H9 (cell line): ENCODE data around the gene CCDC149. TPM values are rescaled to one million over a fixed set of nuclear protein-coding genes. Genes with fewer than 3 reads are reported as not detected.

Experiments used
- DNase-seq: peaks from one replicate; pipeline ENCODE4 v3.0.0-alpha.2; 2017
- H2AFZ ChIP-seq: one replicate; pipeline ENCODE4 v1.6.1; 2013; ENCODE audit warnings: mild to moderate bottlenecking, low read length, control low read depth, moderate library complexity
- H2AK5ac ChIP-seq: 2 replicates; pipeline ENCODE4 v1.6.1; 2013; ENCODE audit warnings: low read length, control low read depth, mixed read lengths; ENCODE audit not compliant: insufficient read length
- H2BK120ac ChIP-seq: one replicate; pipeline ENCODE4 v1.6.1; 2013; ENCODE audit warnings: low read depth, mild to moderate bottlenecking, low read length, control low read depth, inconsistent platforms; ENCODE audit not compliant: poor library complexity, severe bottlenecking
- H2BK12ac ChIP-seq: 2 replicates; pipeline ENCODE4 v1.6.1; 2013; ENCODE audit warnings: low read length, control low read depth, mixed read lengths, low read depth; ENCODE audit not compliant: insufficient read length
- H2BK15ac ChIP-seq: 2 replicates; pipeline ENCODE4 v1.6.1; 2013; ENCODE audit warnings: low read depth, low read length, control low read depth
- H2BK20ac ChIP-seq: one replicate; pipeline ENCODE4 v1.6.1; 2013; ENCODE audit warnings: low read depth, mild to moderate bottlenecking, low read length, control low read depth, inconsistent platforms; ENCODE audit not compliant: poor library complexity, severe bottlenecking
- H2BK5ac ChIP-seq: 2 replicates; pipeline ENCODE4 v1.6.1; 2013; ENCODE audit warnings: low read length, control low read depth, mixed read lengths; ENCODE audit not compliant: insufficient read length
- H3K14ac ChIP-seq: 2 replicates; pipeline ENCODE4 v1.6.1; 2013; ENCODE audit warnings: low read length, control low read depth; ENCODE audit not compliant: insufficient read depth
- H3K18ac ChIP-seq: 2 replicates; pipeline ENCODE4 v1.6.1; 2013; ENCODE audit warnings: low read depth, mild to moderate bottlenecking, mixed read lengths, low read length, control low read depth; ENCODE audit not compliant: insufficient read length
- H3K23ac ChIP-seq: 2 replicates; pipeline ENCODE4 v1.6.1; 2013; ENCODE audit warnings: low read length, control low read depth, mixed read lengths, low read depth; ENCODE audit not compliant: insufficient read length
- H3K23me2 ChIP-seq: 2 replicates; pipeline ENCODE4 v1.6.1; 2013; ENCODE audit warnings: low read depth, mild to moderate bottlenecking, mixed read lengths, low read length, control low read depth; ENCODE audit not compliant: insufficient read length, poor library complexity, severe bottlenecking
- H3K27ac ChIP-seq: 2 replicates; pipeline ENCODE4 v1.5.1; 2013; ENCODE audit warnings: low read length, control low read depth, mixed read lengths, low read depth; ENCODE audit not compliant: insufficient read length
- H3K27me3 ChIP-seq: 2 replicates; pipeline ENCODE4 v1.6.1; 2013; ENCODE audit warnings: low read length, control low read depth, inconsistent platforms; ENCODE audit not compliant: insufficient read depth
- H3K4ac ChIP-seq: 2 replicates; pipeline ENCODE4 v1.6.1; 2013; ENCODE audit warnings: low read depth, mild to moderate bottlenecking, control low read depth, inconsistent platforms, low read length, moderate library complexity
- H3K4me1 ChIP-seq: 2 replicates; pipeline ENCODE4 v1.6.1; 2013; ENCODE audit warnings: low read length, control low read depth, inconsistent platforms; ENCODE audit not compliant: insufficient read depth
- H3K4me2 ChIP-seq: 2 replicates; pipeline ENCODE4 v1.6.1; 2013; ENCODE audit warnings: low read length, control low read depth, mixed read lengths; ENCODE audit not compliant: insufficient read length, insufficient read depth
- H3K56ac ChIP-seq: 2 replicates; pipeline ENCODE4 v1.6.1; 2013; ENCODE audit warnings: low read depth, mild to moderate bottlenecking, mixed read lengths, low read length, control low read depth; ENCODE audit not compliant: insufficient read length
- H3K79me1 ChIP-seq: 2 replicates; pipeline ENCODE4 v1.6.1; 2013; ENCODE audit warnings: low read depth, mild to moderate bottlenecking, moderate library complexity, low read length, control low read depth, inconsistent platforms; ENCODE audit not compliant: insufficient read depth, poor library complexity, severe bottlenecking
- H3K79me2 ChIP-seq: 2 replicates; pipeline ENCODE4 v1.6.1; 2013; ENCODE audit warnings: low read length, control low read depth, inconsistent platforms; ENCODE audit not compliant: insufficient read depth
- H3K9ac ChIP-seq: 2 replicates; pipeline ENCODE4 v1.6.1; 2013; ENCODE audit warnings: low read length, control low read depth, mixed read lengths; ENCODE audit not compliant: insufficient read length; ENCODE audit errors: extremely low read depth
- H3K9me3 ChIP-seq: one replicate; pipeline ENCODE4 v1.6.1; 2013; ENCODE audit warnings: low read depth, low read length, inconsistent platforms; ENCODE audit not compliant: control insufficient read depth
- H3T11ph ChIP-seq: one replicate; pipeline ENCODE4 v1.6.1; 2013; ENCODE audit warnings: mild to moderate bottlenecking, low read length, control low read depth, inconsistent platforms
- H4K20me1 ChIP-seq: one replicate; pipeline ENCODE4 v1.6.1; 2013; ENCODE audit not compliant: control insufficient read depth, insufficient read length, insufficient read depth
- H4K5ac ChIP-seq: 2 replicates; pipeline ENCODE4 v1.6.1; 2013; ENCODE audit warnings: low read depth, mild to moderate bottlenecking, mixed read lengths, low read length, control low read depth; ENCODE audit not compliant: insufficient read length
- H4K8ac ChIP-seq: replicated peaks from 2 replicates; pipeline ENCODE4 v1.6.1; 2013; ENCODE audit warnings: low read length, control low read depth, mixed read lengths, low read depth; ENCODE audit not compliant: insufficient read length
- H4K91ac ChIP-seq: 2 replicates; pipeline ENCODE4 v1.6.1; 2013; ENCODE audit warnings: low read depth, mild to moderate bottlenecking, moderate library complexity, mixed read lengths, low read length, control low read depth; ENCODE audit not compliant: insufficient read length
- H3K27ac Mint-ChIP-seq, 3 experiments: 2 replicates in 2 of 3; 3 replicates in 1 of 3; pipeline ENCODE4 v1.8.0; 2020 to 2021; ENCODE audit warnings: mixed read lengths in 3 of 3, mild to moderate bottlenecking in 1 of 3, moderate library complexity in 1 of 3
- H3K27me3 Mint-ChIP-seq: 2 replicates; pipeline ENCODE4 v1.8.0; 2021; ENCODE audit warnings: low read depth, mild to moderate bottlenecking, moderate library complexity, mixed read lengths
- H3K36me3 Mint-ChIP-seq, 3 experiments: 2 replicates in 2 of 3; 3 replicates in 1 of 3; pipeline ENCODE4 v1.8.0; 2020 to 2021; ENCODE audit warnings: low read depth in 3 of 3, mixed read lengths in 3 of 3; ENCODE audit not compliant: insufficient read depth in 1 of 3
- H3K4me1 Mint-ChIP-seq, 2 experiments: 2 replicates each; pipeline ENCODE4 v1.8.0; 2020; ENCODE audit warnings: mixed read lengths in 2 of 2
- H3K4me3 Mint-ChIP-seq, 2 experiments: 2 replicates in 1 of 2; 3 replicates in 1 of 2; pipeline ENCODE4 v1.8.0; 2020 to 2021; ENCODE audit warnings: mild to moderate bottlenecking in 2 of 2, mixed read lengths in 2 of 2, moderate library complexity in 1 of 2
- H3K9me3 Mint-ChIP-seq, 2 experiments: 2 replicates in 1 of 2; 3 replicates in 1 of 2; pipeline ENCODE4 v1.8.0; 2020; ENCODE audit warnings: mild to moderate bottlenecking in 2 of 2, mixed read lengths in 2 of 2, moderate library complexity in 1 of 2
- WGBS: extraction: QIAGEN DNeasy Blood & Tissue Kit; methylation state at CpG from one replicate; pipeline ENCODE4 v1.1.7; 2013; ENCODE audit warnings: missing lambda C conversion rate, low lambda C conversion rate, mixed read lengths; ENCODE audit not compliant: insufficient read length; ENCODE audit errors: extremely low coverage; 5-methylcytosine and 5-hydroxymethylcytosine counted together
- total RNA-seq: library from RNA; stranded (reverse); gene quantifications from 2 replicates; pipeline ENCODE4 v1.2.1, GENCODE V29; 2021
- TF ChIP-seq, protein P1 (sequence below): fragments of 200-600 bp; sonication (generic); conservative IDR thresholded peaks from 3 replicates; pipeline ENCODE4 v1.8.0; 2021; ENCODE audit warnings: antibody characterized with exemption, mild to moderate bottlenecking

Gene CCDC149
- total RNA-seq, 1 experiment from 2014 or later, result 4.5 TPM

DNA sequence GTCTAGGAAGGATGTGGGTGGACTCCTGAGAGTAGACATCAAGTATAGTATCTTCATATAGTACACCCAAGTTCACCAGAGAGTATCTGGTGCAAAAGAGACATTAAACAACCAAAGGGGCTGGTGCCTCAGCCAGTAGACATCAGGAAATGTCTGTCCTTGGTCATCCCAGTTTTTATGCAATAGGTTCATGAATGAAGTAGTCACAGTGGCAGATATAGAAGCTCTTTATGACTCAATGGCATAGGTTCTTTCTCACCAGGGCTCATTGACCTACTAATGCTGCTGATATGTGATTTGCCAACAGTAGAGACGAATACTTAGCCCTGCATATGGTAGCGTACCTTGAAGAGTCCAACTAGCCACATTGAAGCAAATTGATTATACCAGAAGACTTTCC is 45.0 kb upstream of the CCDC149 start:
- H2AFZ ChIP-seq, result no peak overlapping the region
- no peak overlapping the region for H3K56ac ChIP-seq
- Mint-ChIP-seq H3K4me1 (peaks cover 5 to 7% of the 10 kb centered on the region in 2 experiments; a peak in 3 of 4 replicates), H3K27me3 (no peaks in the 10 kb centered on the region; the same call in 1 of the 2 replicates), H3K4me3 (no peak overlapping the region), H3K9me3 (peaks cover 3 to 5% of the 10 kb centered on the region in 2 experiments; a peak in 4 of 5 replicates), H3K36me3 (no peaks in the 10 kb centered on the region; a peak in 1 of 7 replicates), H3K27ac (no peak overlapping the region)
- H3K9ac ChIP-seq, result no peak overlapping the region
- H3K4me2 ChIP-seq, result no peak overlapping the region
- H3K4me1 ChIP-seq, result peaks cover 6% of the 10 kb centered on the region; the same call in 1 of the 2 replicates
- H3K4ac ChIP-seq, result no peak overlapping the region
- no peak overlapping the region for H2BK120ac ChIP-seq
- H3K18ac ChIP-seq, result no peak overlapping the region
- no peak overlapping the region for H2BK20ac ChIP-seq
- H2BK12ac ChIP-seq, result no peak overlapping the region
- H2BK15ac ChIP-seq, result no peak overlapping the region
- H4K20me1 ChIP-seq, result no peaks in the 10 kb centered on the region
- no CpG with 5 or more reads among the region's 2 CpGs for WGBS
- DNase-seq, result no peak
- no peak overlapping the region for H3K14ac ChIP-seq
- H3T11ph ChIP-seq, result no peak overlapping the region
- no peak overlapping the region for H2AK5ac ChIP-seq
- TF ChIP-seq, protein P1, sequence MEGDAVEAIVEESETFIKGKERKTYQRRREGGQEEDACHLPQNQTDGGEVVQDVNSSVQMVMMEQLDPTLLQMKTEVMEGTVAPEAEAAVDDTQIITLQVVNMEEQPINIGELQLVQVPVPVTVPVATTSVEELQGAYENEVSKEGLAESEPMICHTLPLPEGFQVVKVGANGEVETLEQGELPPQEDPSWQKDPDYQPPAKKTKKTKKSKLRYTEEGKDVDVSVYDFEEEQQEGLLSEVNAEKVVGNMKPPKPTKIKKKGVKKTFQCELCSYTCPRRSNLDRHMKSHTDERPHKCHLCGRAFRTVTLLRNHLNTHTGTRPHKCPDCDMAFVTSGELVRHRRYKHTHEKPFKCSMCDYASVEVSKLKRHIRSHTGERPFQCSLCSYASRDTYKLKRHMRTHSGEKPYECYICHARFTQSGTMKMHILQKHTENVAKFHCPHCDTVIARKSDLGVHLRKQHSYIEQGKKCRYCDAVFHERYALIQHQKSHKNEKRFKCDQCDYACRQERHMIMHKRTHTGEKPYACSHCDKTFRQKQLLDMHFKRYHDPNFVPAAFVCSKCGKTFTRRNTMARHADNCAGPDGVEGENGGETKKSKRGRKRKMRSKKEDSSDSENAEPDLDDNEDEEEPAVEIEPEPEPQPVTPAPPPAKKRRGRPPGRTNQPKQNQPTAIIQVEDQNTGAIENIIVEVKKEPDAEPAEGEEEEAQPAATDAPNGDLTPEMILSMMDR, result no peak
- no peak overlapping the region for H4K91ac ChIP-seq
- no peak overlapping the region for H2BK5ac ChIP-seq
- H3K79me2 ChIP-seq, result no peaks in the 10 kb centered on the region
- no peak overlapping the region for H4K8ac ChIP-seq
- H4K5ac ChIP-seq, result no peak overlapping the region
- H3K79me1 ChIP-seq, result no peaks in the 10 kb centered on the region
- H3K23me2 ChIP-seq, result no peaks in the 10 kb centered on the region
- H3K27ac ChIP-seq, result no peak overlapping the region
- H3K27me3 ChIP-seq, result no peaks in the 10 kb centered on the region
- no peak overlapping the region for H3K23ac ChIP-seq
- no peaks in the 10 kb centered on the region for H3K9me3 ChIP-seq
